ENCODE measurements around the gene ZNF804B.

GRCh38 chr7:89264126-89264525, 504.6 kb downstream of the ZNF804B start:
- TF ChIP-seq POLR2A (IDR thresholded peaks at IDR 0.05; ENCODE audit: low read depth, low read length) (no peak), POLR2AphosphoS5 (IDR thresholded peaks at IDR 0.05; ENCODE audit: low read depth, low read length) (no peak)

Data from GM12892 (cell line).